ENCODE data around the gene TUB. TPM values are rescaled to one million over a fixed set of nuclear protein-coding genes. Genes with fewer than 3 reads are reported as not detected.

Gene TUB
- total RNA-seq, 2 experiments from 2014 or later: 0.36 to 0.58 TPM

- H3K36me3 Mint-ChIP-seq: no peaks in the 10 kb centered on the region
- no peaks in the 10 kb centered on the region for H3K9me3 Mint-ChIP-seq
- CTCF ChIA-PET: interaction anchor here (1.1 to 5.5 kb wide), 5 partner anchors 9 to 187 kb away, joined by 4 to 24 read pairs (median 6); no protein-coding TSS in a partner anchor
- H3K27me3 Mint-ChIP-seq: peaks cover 36% of the 10 kb centered on the region
- H3K4me3 Mint-ChIP-seq: no peak overlapping the region
- H3K4me1 Mint-ChIP-seq (ENCODE audit: low read depth): peaks cover 13% of the 10 kb centered on the region
- no peak overlapping the region for H3K27ac Mint-ChIP-seq
- no peak for DNase-seq
- intact Hi-C loops (cut with micrococcal nuclease): no loop called here
- POLR2A ChIA-PET: no interaction called here
Observed at GRCh38 chr11:8080069-8080670, 841 bp upstream of the TUB start.

GRCh38 chr11:8081591-8082250 is 710 bp downstream of the TUB start:
- H3K4me1 Mint-ChIP-seq (ENCODE audit: low read depth): peaks cover 8% of the 10 kb centered on the region
- H3K27ac Mint-ChIP-seq: no peak overlapping the region
- no peaks in the 10 kb centered on the region for H3K36me3 Mint-ChIP-seq
- DNase-seq: no peak
- peaks cover 40% of the 10 kb centered on the region for H3K27me3 Mint-ChIP-seq
- ChIA-PET CTCF (interaction anchor here (0.7 to 5.5 kb wide), 4 partner anchors 9 to 75 kb away, joined by 3 to 24 read pairs (median 11); no protein-coding TSS in a partner anchor), POLR2A (no interaction called here)
- H3K4me3 Mint-ChIP-seq: peak overlapping the region; percentile 34
- no peaks in the 10 kb centered on the region for H3K9me3 Mint-ChIP-seq
- intact Hi-C loops (cut with micrococcal nuclease): no loop called here

- ChIA-PET CTCF (interaction anchor here (0.7 to 5.5 kb wide), 3 partner anchors 17 to 76 kb away, joined by 4 to 24 read pairs (median 6); no protein-coding TSS in a partner anchor), POLR2A (no interaction called here)
- H3K4me1 Mint-ChIP-seq (ENCODE audit: low read depth): peaks cover 8% of the 10 kb centered on the region
- no peak overlapping the region for H3K27ac Mint-ChIP-seq
- H3K36me3 Mint-ChIP-seq: no peaks in the 10 kb centered on the region
- H3K4me3 Mint-ChIP-seq: no peak overlapping the region
- no peak for DNase-seq
- peaks cover 40% of the 10 kb centered on the region for H3K27me3 Mint-ChIP-seq
- no peaks in the 10 kb centered on the region for H3K9me3 Mint-ChIP-seq
- intact Hi-C loops (cut with micrococcal nuclease): no loop called here
Observed at GRCh38 chr11:8082391-8083087, 1.5 kb downstream of the TUB start.

- no peak overlapping the region for H3K27ac Mint-ChIP-seq
- H3K27me3 Mint-ChIP-seq: peaks cover 42% of the 10 kb centered on the region
- ChIA-PET POLR2A (no interaction called here), CTCF (interaction anchor here (1.4 to 5.5 kb wide), 3 partner anchors 17 to 76 kb away, joined by 4 to 24 read pairs (median 6); no protein-coding TSS in a partner anchor)
- no peaks in the 10 kb centered on the region for H3K9me3 Mint-ChIP-seq
- intact Hi-C loops (cut with micrococcal nuclease): no loop called here
- H3K36me3 Mint-ChIP-seq: no peaks in the 10 kb centered on the region
- peaks cover 8% of the 10 kb centered on the region for H3K4me1 Mint-ChIP-seq (ENCODE audit: low read depth)
- no peak for DNase-seq
- H3K4me3 Mint-ChIP-seq: no peak overlapping the region
Observed at GRCh38 chr11:8083088-8083395, 2.0 kb downstream of the TUB start.

- Mint-ChIP-seq H3K27me3 (peaks cover 42% of the 10 kb centered on the region), H3K9me3 (no peaks in the 10 kb centered on the region), H3K36me3 (no peaks in the 10 kb centered on the region), H3K27ac (no peak overlapping the region), H3K4me3 (no peak overlapping the region), H3K4me1 (ENCODE audit: low read depth) (peaks cover 8% of the 10 kb centered on the region)
- no peak for DNase-seq
- ChIA-PET POLR2A (no interaction called here), CTCF (interaction anchor here (1.4 kb wide), 1 partner anchor 77 kb away, joined by 4 read pairs; no protein-coding TSS in a partner anchor)
- intact Hi-C loops (cut with micrococcal nuclease): no loop called here
Observed at GRCh38 chr11:8083871-8084281, 2.9 kb downstream of the TUB start.

GRCh38 chr11:8084352-8084751 is 3.3 kb downstream of the TUB start:
- no peak overlapping the region for H3K4me3 Mint-ChIP-seq
- no peak for DNase-seq
- intact Hi-C loops (cut with micrococcal nuclease): no loop called here
- no peaks in the 10 kb centered on the region for H3K9me3 Mint-ChIP-seq
- H3K27ac Mint-ChIP-seq: no peak overlapping the region
- no peaks in the 10 kb centered on the region for H3K36me3 Mint-ChIP-seq
- POLR2A ChIA-PET: no interaction called here
- CTCF ChIA-PET: interaction anchor here (1.4 kb wide), 1 partner anchor 78 kb away, joined by 4 read pairs; no protein-coding TSS in a partner anchor
- peaks cover 8% of the 10 kb centered on the region for H3K4me1 Mint-ChIP-seq (ENCODE audit: low read depth)
- H3K27me3 Mint-ChIP-seq: peaks cover 40% of the 10 kb centered on the region

- intact Hi-C loops (cut with micrococcal nuclease): no loop called here
Observed at GRCh38 chr11:8085011-8085645, 4.1 kb downstream of the TUB start.

GRCh38 chr11:8086001-8086479 is 5.0 kb downstream of the TUB start:
- ChIA-PET POLR2A (no interaction called here), CTCF (interaction anchor here (0.7 to 10.4 kb wide), 3 partner anchors 15 to 53 kb away, joined by 4 to 105 read pairs (median 10); no protein-coding TSS in a partner anchor)
- H3K36me3 Mint-ChIP-seq: no peaks in the 10 kb centered on the region
- H3K27ac Mint-ChIP-seq: no peak overlapping the region
- no peaks in the 10 kb centered on the region for H3K9me3 Mint-ChIP-seq
- peaks cover 7% of the 10 kb centered on the region for H3K4me1 Mint-ChIP-seq (ENCODE audit: low read depth)
- intact Hi-C loops (cut with micrococcal nuclease): no loop called here
- H3K4me3 Mint-ChIP-seq: no peak overlapping the region
- no peak for DNase-seq
- peaks cover 33% of the 10 kb centered on the region for H3K27me3 Mint-ChIP-seq

More at GRCh38 chr11:8085011-8085645, 4.1 kb downstream of the TUB start:
- peaks cover 8% of the 10 kb centered on the region for H3K4me1 Mint-ChIP-seq (ENCODE audit: low read depth)
- no peak overlapping the region for H3K27ac Mint-ChIP-seq
- no peaks in the 10 kb centered on the region for H3K9me3 Mint-ChIP-seq
- peaks cover 37% of the 10 kb centered on the region for H3K27me3 Mint-ChIP-seq
- ChIA-PET POLR2A (no interaction called here), CTCF (interaction anchor here (2.0 to 10.4 kb wide), 2 partner anchors 16 to 52 kb away, joined by 10 to 105 read pairs; no protein-coding TSS in a partner anchor)
- no peak for DNase-seq
- H3K4me3 Mint-ChIP-seq: no peak overlapping the region
- no peaks in the 10 kb centered on the region for H3K36me3 Mint-ChIP-seq

- Mint-ChIP-seq H3K9me3 (no peaks in the 10 kb centered on the region), H3K4me1 (ENCODE audit: low read depth) (peaks cover 7% of the 10 kb centered on the region), H3K27ac (no peak overlapping the region), H3K27me3 (peaks cover 32% of the 10 kb centered on the region), H3K4me3 (no peak overlapping the region), H3K36me3 (no peaks in the 10 kb centered on the region)
- CTCF ChIA-PET: interaction anchor here (0.7 to 10.4 kb wide), 3 partner anchors 15 to 53 kb away, joined by 4 to 105 read pairs (median 10); no protein-coding TSS in a partner anchor
- no peak for DNase-seq
- POLR2A ChIA-PET: no interaction called here
- intact Hi-C loops (cut with micrococcal nuclease): no loop called here
Observed at GRCh38 chr11:8086571-8086970, 5.6 kb downstream of the TUB start.

- Mint-ChIP-seq H3K36me3 (no peaks in the 10 kb centered on the region), H3K27me3 (peaks cover 26% of the 10 kb centered on the region), H3K27ac (no peak overlapping the region), H3K9me3 (no peaks in the 10 kb centered on the region), H3K4me1 (ENCODE audit: low read depth) (peaks cover under 1% of the 10 kb centered on the region), H3K4me3 (no peak overlapping the region)
- CTCF ChIA-PET: interaction anchor here (0.9 to 17.8 kb wide), 5 partner anchors 14 to 100 kb away, joined by 4 to 437 read pairs (median 10); partner anchors contain the start of gene EIF3F
- peak; percentile 26 for DNase-seq
- POLR2A ChIA-PET: no interaction called here
- intact Hi-C loops (cut with micrococcal nuclease): no loop called here
Observed at GRCh38 chr11:8087185-8087584, 6.2 kb downstream of the TUB start.

- Mint-ChIP-seq H3K4me1 (ENCODE audit: low read depth) (no peaks in the 10 kb centered on the region), H3K27ac (no peak overlapping the region), H3K4me3 (no peak overlapping the region), H3K27me3 (peaks cover 21% of the 10 kb centered on the region), H3K36me3 (no peaks in the 10 kb centered on the region), H3K9me3 (no peaks in the 10 kb centered on the region)
- POLR2A ChIA-PET: no interaction called here
- CTCF ChIA-PET: interaction anchor here (0.9 to 17.8 kb wide), 4 partner anchors 14 to 101 kb away, joined by 4 to 437 read pairs (median 55); partner anchors contain the start of gene EIF3F
- intact Hi-C loops (cut with micrococcal nuclease): no loop called here
- no peak for DNase-seq
Observed at GRCh38 chr11:8087756-8088155, 6.7 kb downstream of the TUB start.
